NCI-H128 (cell line): ENCODE measurements around the gene HECW1.

ENCODE experiments used
- DNase-seq: peaks from one replicate; lab custom pipeline; 2025; ENCODE audit not compliant: unreplicated experiment; lab: John Stamatoyannopoulos, UW

The HECW1 gene

GRCh38 chr7:43487731-43488073 is 375.3 kb downstream of the HECW1 start:
- DNase-seq: no peak

- DNase-seq: no peak
Measured at GRCh38 chr7:43489257-43489656, 376.8 kb downstream of the HECW1 start.

GRCh38 chr7:43490016-43490415 is 377.6 kb downstream of the HECW1 start:
- DNase-seq: no peak

GRCh38 chr7:43491123-43491522 is 378.7 kb downstream of the HECW1 start:
- DNase-seq: no peak

GRCh38 chr7:43491984-43492383 is 379.5 kb downstream of the HECW1 start:
- no peak for DNase-seq

GRCh38 chr7:43492896-43493295 is 380.4 kb downstream of the HECW1 start:
- DNase-seq: no peak

- no peak for DNase-seq
Measured at GRCh38 chr7:43495572-43495971, 383.1 kb downstream of the HECW1 start.

- no peak for DNase-seq
Measured at GRCh38 chr7:43496596-43496995, 384.1 kb downstream of the HECW1 start.

GRCh38 chr7:43501870-43502269 is 389.4 kb downstream of the HECW1 start:
- no peak for DNase-seq

- DNase-seq: no peak
Measured at GRCh38 chr7:43502941-43503340, 390.5 kb downstream of the HECW1 start.

GRCh38 chr7:43505412-43505811 is 393.0 kb downstream of the HECW1 start:
- DNase-seq: no peak

GRCh38 chr7:43506460-43506859 is 394.0 kb downstream of the HECW1 start:
- no peak for DNase-seq

- DNase-seq: no peak
Measured at GRCh38 chr7:43508461-43508860, 396.0 kb downstream of the HECW1 start.

- DNase-seq: no peak
Measured at GRCh38 chr7:43509906-43510305, 397.5 kb downstream of the HECW1 start.

GRCh38 chr7:43511029-43511428 is 398.6 kb downstream of the HECW1 start:
- DNase-seq: no peak

GRCh38 chr7:43511769-43512515 is 399.5 kb downstream of the HECW1 start:
- no peak for DNase-seq

- DNase-seq: no peak
Measured at GRCh38 chr7:43513251-43513650, 400.8 kb downstream of the HECW1 start.

- DNase-seq: no peak
Measured at GRCh38 chr7:43516581-43517342, 404.3 kb downstream of the HECW1 start.

- DNase-seq: no peak
Measured at GRCh38 chr7:43517464-43517863, 405.0 kb downstream of the HECW1 start.

GRCh38 chr7:43520201-43520600 is 407.8 kb downstream of the HECW1 start:
- DNase-seq: no peak

GRCh38 chr7:43522406-43523156 is 410.1 kb downstream of the HECW1 start:
- DNase-seq: no peak
